IMR-90 (cell line): ENCODE data around the gene ABL1. TPM values are rescaled to one million over a fixed set of nuclear protein-coding genes. Genes with fewer than 3 reads are reported as not detected.

ENCODE experiments used
- ATAC-seq: fragments of 200-7000 bp; cut with Tn5 transposase; 2 replicates; pipeline ENCODE4 v1.9.1; 2020; ENCODE audit warnings: low read depth, mild to moderate bottlenecking, moderate library complexity
- BruUV-seq: library from RNA; stranded (reverse); fragments of 400-500 nt; replicated peaks from 2 replicates; lab custom pipeline; 2021; lab: Mats Ljungman, UMichigan
- CTCF ChIA-PET: fragments of 300-600 bp; formaldehyde crosslinking; extraction: SDS; loops from one replicate; lab custom pipeline; 2021; ENCODE audit warnings: antibody characterized with exemption; lab: Yijun Ruan, JAX
- POLR2A ChIA-PET: fragments of 300-600 bp; sonication (Branson Sonifier 250); formaldehyde crosslinking; loops from one replicate; lab custom pipeline; 2022; ENCODE audit warnings: antibody characterized with exemption; ENCODE audit not compliant: unreplicated experiment; lab: Charles Lee
- DNase-seq: peaks from one replicate; pipeline ENCODE4 v3.0.0; 2013
- H2AFZ ChIP-seq: replicated peaks from 2 replicates; pipeline ENCODE3; 2013; ENCODE audit warnings: low read length, mild to moderate bottlenecking; ENCODE audit not compliant: poor library complexity
- H2AK5ac ChIP-seq: 2 replicates; pipeline ENCODE4 v1.6.1; 2013; ENCODE audit warnings: low read depth, low read length, inconsistent platforms
- H2AK9ac ChIP-seq: replicated peaks from 2 replicates; pipeline ENCODE3; 2013; ENCODE audit warnings: mild to moderate bottlenecking, low read depth, low read length, moderate library complexity; ENCODE audit not compliant: poor library complexity
- H2BK120ac ChIP-seq: 2 replicates; pipeline ENCODE4 v1.6.1; 2013; ENCODE audit warnings: low read depth, low read length, inconsistent platforms
- H2BK15ac ChIP-seq: 3 replicates; pipeline ENCODE4 v1.6.1; 2013; ENCODE audit warnings: low read depth, low read length, inconsistent platforms
- H2BK20ac ChIP-seq: 2 replicates; pipeline ENCODE4 v1.6.1; 2013; ENCODE audit warnings: low read depth, mild to moderate bottlenecking, inconsistent platforms, low read length, moderate library complexity
- H2BK5ac ChIP-seq: 2 replicates; pipeline ENCODE4 v1.6.1; 2013; ENCODE audit warnings: mild to moderate bottlenecking, low read depth, low read length, inconsistent platforms; ENCODE audit not compliant: poor library complexity, severe bottlenecking
- H3K14ac ChIP-seq: replicated peaks from 2 replicates; pipeline ENCODE4 v1.6.1; 2013; ENCODE audit warnings: low read depth, low read length, inconsistent platforms
- H3K18ac ChIP-seq: 2 replicates; pipeline ENCODE4 v1.6.1; 2013; ENCODE audit warnings: low read depth, low read length, control low read depth
- H3K23ac ChIP-seq: 2 replicates; pipeline ENCODE4 v1.6.1; 2013; ENCODE audit warnings: low read depth, low read length, inconsistent platforms
- H3K27ac ChIP-seq: 2 replicates; pipeline ENCODE4 v1.5.1; 2013; ENCODE audit warnings: mild to moderate bottlenecking, control low read depth, low read length; ENCODE audit not compliant: insufficient read depth
- H3K27me3 ChIP-seq: 2 replicates; pipeline ENCODE4 v1.6.1; 2013; ENCODE audit warnings: low read length; ENCODE audit not compliant: control insufficient read depth, insufficient read depth
- H3K36me3 ChIP-seq: 2 replicates; pipeline ENCODE4 v1.6.1; 2013; ENCODE audit warnings: low read length, mixed read lengths; ENCODE audit not compliant: control insufficient read depth, insufficient read depth
- H3K4ac ChIP-seq: 2 replicates; pipeline ENCODE4 v1.6.1; 2013; ENCODE audit warnings: low read depth, low read length, inconsistent platforms
- H3K4me1 ChIP-seq: 2 replicates; pipeline ENCODE4 v1.6.1; 2013; ENCODE audit warnings: low read length, mixed read lengths; ENCODE audit not compliant: control insufficient read depth, insufficient read depth
- H3K4me2 ChIP-seq: 2 replicates; pipeline ENCODE4 v1.6.1; 2013; ENCODE audit warnings: low read depth, mild to moderate bottlenecking, control low read depth, low read length, moderate library complexity
- H3K4me3 ChIP-seq: 2 replicates; pipeline ENCODE4 v1.5.1; 2013; ENCODE audit warnings: low read depth, mild to moderate bottlenecking, control low read depth, low read length, moderate library complexity; ENCODE audit not compliant: insufficient read depth
- H3K56ac ChIP-seq: 2 replicates; pipeline ENCODE4 v1.6.1; 2013; ENCODE audit warnings: low read length, inconsistent platforms; ENCODE audit not compliant: insufficient read depth; ENCODE audit errors: extremely low read depth
- H3K79me1 ChIP-seq, 2 experiments: 2 replicates each; pipeline ENCODE4 v1.6.1; 2013; ENCODE audit warnings: low read length in 2 of 2, inconsistent platforms in 1 of 2, low read depth in 1 of 2
- H3K9ac ChIP-seq: 2 replicates; pipeline ENCODE4 v1.6.1; 2013; ENCODE audit warnings: low read depth, low read length, control low read depth
- H3K9me1 ChIP-seq: 2 replicates; pipeline ENCODE4 v1.6.1; 2013; ENCODE audit warnings: low read length, inconsistent platforms; ENCODE audit not compliant: insufficient read depth
- H3K9me3 ChIP-seq: 2 replicates; pipeline ENCODE4 v1.6.1; 2013; ENCODE audit warnings: low read length; ENCODE audit not compliant: control insufficient read depth, insufficient read depth
- H4K20me1 ChIP-seq: 2 replicates; pipeline ENCODE4 v1.6.1; 2013; ENCODE audit warnings: low read length, inconsistent platforms; ENCODE audit not compliant: insufficient read depth
- H4K5ac ChIP-seq: 2 replicates; pipeline ENCODE4 v1.6.1; 2013; ENCODE audit warnings: mild to moderate bottlenecking, low read depth, low read length, control low read depth
- H4K8ac ChIP-seq, 2 experiments: 2 replicates each; pipeline ENCODE4 v1.6.1; 2013; ENCODE audit warnings: low read depth in 2 of 2, low read length in 2 of 2, control low read depth in 1 of 2, inconsistent platforms in 1 of 2
- H4K91ac ChIP-seq: 2 replicates; pipeline ENCODE4 v1.6.1; 2013; ENCODE audit warnings: low read depth, low read length, inconsistent platforms; ENCODE audit not compliant: insufficient read depth
- MXI1 ChIP-seq: IDR thresholded peaks from 2 replicates; pipeline ENCODE4 v1.6.1; 2012; ENCODE audit warnings: low read depth, mild to moderate bottlenecking, low read length, moderate library complexity, borderline replicate concordance
- WGBS, 2 experiments: methylation state at CpG; one replicate each; pipeline versions ENCODE4 v1.1.5 to v1.1.7; 2013; ENCODE audit warnings: missing lambda C conversion rate in 2 of 2; ENCODE audit not compliant: insufficient read length in 1 of 2; ENCODE audit errors: extremely low coverage in 2 of 2; 5-methylcytosine and 5-hydroxymethylcytosine counted together
- dilution Hi-C: fragments of 300-500 bp; cut with HindIII; formaldehyde crosslinking; loops from one replicate; pipeline ENCODE4 v1.14.3; 2018; ENCODE audit warnings: low sequenced_read_pairs; ENCODE audit not compliant: unreplicated experiment
- in situ Hi-C: fragments of 300-500 bp; cut with MboI; formaldehyde crosslinking; loops from 3 replicates; pipeline ENCODE4 v1.14.3; 2019; ENCODE audit warnings: low sequenced_read_pairs, inconsistent platforms, mixed read lengths
- intact Hi-C: fragments of 100-400 bp; cut with micrococcal nuclease; formaldehyde crosslinking; loops from 2 replicates; pipeline ENCODE4 v1.10.0; 2022
- polyA plus RNA-seq, 3 experiments: library from polyadenylated mRNA; depleted of rRNA; stranded (reverse); fragments of >200 nt; gene quantifications; 2 replicates each; pipeline ENCODE4 v1.2.3, GENCODE V29; 2012; ENCODE audit warnings: low replicate concordance in 1 of 3
- total RNA-seq: library from RNA; depleted of rRNA; stranded (reverse); fragments of >200 nt; gene quantifications from 2 replicates; pipeline ENCODE4 v1.2.3, GENCODE V29; 2012
- TF ChIP-seq, protein P1 (sequence below): fragments of 150-350 bp; IDR thresholded peaks from 2 replicates; pipeline ENCODE4 v1.6.1; 2017; ENCODE audit warnings: mild to moderate bottlenecking, antibody characterized with exemption, low read length, low read depth

Gene ABL1
- total and polyA plus RNA-seq, 2 of the 4 experiments (the other 2 are of a cell fraction) = 33.7 to 49.1 TPM

DNA sequence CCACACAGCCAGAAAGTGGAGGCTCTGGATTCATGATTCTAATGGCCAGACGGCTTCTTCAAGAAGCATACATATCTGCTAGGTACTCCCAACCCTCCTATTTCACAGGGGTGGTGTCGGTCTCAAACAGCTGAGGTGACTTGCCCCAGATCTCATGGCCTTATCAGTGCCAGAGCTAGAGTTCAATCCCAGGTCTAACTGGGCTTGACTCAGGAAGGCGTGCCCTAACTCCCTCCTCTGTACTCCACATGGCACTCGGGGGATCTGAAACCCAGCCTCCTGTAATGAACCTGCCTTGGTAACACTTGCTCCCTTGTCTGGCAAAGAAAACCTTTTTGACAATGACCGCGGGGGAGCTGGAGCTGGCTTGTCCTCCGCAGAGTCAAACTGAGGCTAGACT, 59.5 kb downstream of the ABL1 start:
- no peak overlapping the region for H2AK5ac ChIP-seq
- no peak overlapping the region for H2AFZ ChIP-seq
- intact Hi-C loops = loop anchor here (5.0 kb wide), 3 partner anchors 43 to 153 kb away; partner anchors contain the start of gene FIBCD1
- peak; percentile 34; the same call in 1 of the 2 replicates for TF ChIP-seq MXI1
- TF ChIP-seq, protein P1, sequence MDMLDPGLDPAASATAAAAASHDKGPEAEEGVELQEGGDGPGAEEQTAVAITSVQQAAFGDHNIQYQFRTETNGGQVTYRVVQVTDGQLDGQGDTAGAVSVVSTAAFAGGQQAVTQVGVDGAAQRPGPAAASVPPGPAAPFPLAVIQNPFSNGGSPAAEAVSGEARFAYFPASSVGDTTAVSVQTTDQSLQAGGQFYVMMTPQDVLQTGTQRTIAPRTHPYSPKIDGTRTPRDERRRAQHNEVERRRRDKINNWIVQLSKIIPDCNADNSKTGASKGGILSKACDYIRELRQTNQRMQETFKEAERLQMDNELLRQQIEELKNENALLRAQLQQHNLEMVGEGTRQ = no peak
- no peak overlapping the region for H4K5ac ChIP-seq
- dilution Hi-C loops = no loop called here
- no peak overlapping the region for H3K27ac ChIP-seq
- WGBS, 2 experiments = 100% methylated on average over 1 of the region's 7 CpGs; no CpG with 5 or more reads in 1 of the 2 experiments
- H3K56ac ChIP-seq = no peak overlapping the region
- H3K4me1 ChIP-seq = no peaks in the 10 kb centered on the region
- no peak overlapping the region for H3K4me2 ChIP-seq
- ATAC-seq (no peak), DNase-seq (no peak)
- H3K4ac ChIP-seq = no peak overlapping the region
- H2BK15ac ChIP-seq = no peak overlapping the region
- H4K8ac ChIP-seq = no peak overlapping the region
- no peaks in the 10 kb centered on the region; the same call in 1 of the 2 replicates for H3K27me3 ChIP-seq
- in situ Hi-C loops = no loop called here
- peaks cover 41% of the 10 kb centered on the region for H3K36me3 ChIP-seq
- H2AK9ac ChIP-seq = no peak overlapping the region
- peaks cover 10% of the 10 kb centered on the region for H4K20me1 ChIP-seq
- H4K91ac ChIP-seq = no peak overlapping the region
- ChIA-PET POLR2A (no interaction called here), CTCF (interaction anchor here (1.0 kb wide), 1 partner anchor 104 kb away, joined by 3 read pairs; no protein-coding TSS in a partner anchor)
- no peak overlapping the region for H3K18ac ChIP-seq
- H3K23ac ChIP-seq = no peak overlapping the region
- BruUV-seq = no TSS peak
- no peak overlapping the region for H3K9ac ChIP-seq
- no peaks in the 10 kb centered on the region for H3K9me1 ChIP-seq
- H3K14ac ChIP-seq = no peak overlapping the region
- peaks cover 0 to 8% of the 10 kb centered on the region in 2 experiments; a peak in 2 of 4 replicates for H3K79me1 ChIP-seq
- no peak overlapping the region for H2BK20ac ChIP-seq
- H3K4me3 ChIP-seq = no peak overlapping the region
- H2BK120ac ChIP-seq = no peak overlapping the region
- no peak overlapping the region for H2BK5ac ChIP-seq
- no peaks in the 10 kb centered on the region for H3K9me3 ChIP-seq
